K562 (cell line): ENCODE results near the gene ATG10. TPM values are rescaled to one million over a fixed set of nuclear protein-coding genes. Genes with fewer than 3 reads are reported as not detected.

Experiments
- ATAC-seq: fragments of 200-7000 bp; cut with Tn5 transposase; 3 replicates; pipeline ENCODE4 v1.9.1; 2020; ENCODE audit warnings: moderate library complexity
- BruUV-seq: library from RNA; stranded (reverse); fragments of 400-500 nt; replicated peaks from 2 replicates; lab custom pipeline; 2021; lab: Mats Ljungman, UMichigan
- CTCF ChIA-PET: fragments of 300-600 bp; formaldehyde crosslinking; extraction: SDS; loops from one replicate; lab custom pipeline; 2021; ENCODE audit warnings: low intra/inter-chr PET ratio; lab: Yijun Ruan, JAX
- POLR2A ChIA-PET: fragments of 300-600, 350-650 bp; sonication (Branson Sonifier 250); formaldehyde crosslinking; extraction: SDS; loops from one replicate; lab custom pipeline; 2021; ENCODE audit warnings: antibody characterized with exemption, inconsistent platforms; lab: Yijun Ruan, JAX
- DNase-seq, 4 experiments: peaks; one replicate each; pipeline versions ENCODE4 v3.0.0 to v3.0.0-alpha.2; 2011 to 2018; ENCODE audit warnings: low spot score in 3 of 4, mixed read lengths in 3 of 4; ENCODE audit errors: extremely low read depth in 1 of 4
- FAIRE-seq: peaks from 2 replicates; lab custom pipeline; 2011; peaks lifted over from hg19 to GRCh38; lab: Jason Lieb, UNC
- H2AFZ ChIP-seq: 2 replicates; pipeline ENCODE4 v1.6.0; 2011; ENCODE audit warnings: low read depth, low read length, control low read depth, inconsistent platforms
- H3K27ac ChIP-seq: fragments of 200-600 bp; 3 replicates; pipeline ENCODE4 v1.8.0; 2011; ENCODE audit warnings: low read depth, mild to moderate bottlenecking, control low read depth, inconsistent platforms, low read length, moderate library complexity, mixed read lengths; ENCODE audit errors: extremely low read depth
- H3K27me3 ChIP-seq, 2 experiments: fragments of 300-600 bp in 1 of 2; 2 replicates in 1 of 2; 3 replicates in 1 of 2; pipeline versions ENCODE4 v1.6.0 to v1.8.0; 2011; ENCODE audit warnings: inconsistent platforms in 2 of 2, low read length in 2 of 2, mild to moderate bottlenecking in 1 of 2, mixed read lengths in 1 of 2, moderate library complexity in 1 of 2; ENCODE audit not compliant: control insufficient read depth in 2 of 2, insufficient read depth in 2 of 2
- H3K36me3 ChIP-seq: fragments of 300-600 bp; 3 replicates; pipeline ENCODE4 v1.8.0; 2011; ENCODE audit warnings: mild to moderate bottlenecking, low read length, inconsistent platforms; ENCODE audit not compliant: control insufficient read depth, insufficient read depth
- H3K4me1 ChIP-seq, 2 experiments: fragments of 200-600 bp in 1 of 2; replicated peaks in 1 of 2; 2 replicates in 1 of 2; 3 replicates in 1 of 2; pipeline versions ENCODE4 v1.5.1 to v1.8.0; 2011; ENCODE audit warnings: inconsistent platforms in 2 of 2, low read length in 2 of 2, mild to moderate bottlenecking in 1 of 2, mixed read lengths in 1 of 2, moderate library complexity in 1 of 2; ENCODE audit not compliant: control insufficient read depth in 2 of 2, insufficient read depth in 2 of 2
- H3K4me2 ChIP-seq: 2 replicates; pipeline ENCODE4 v1.6.1; 2011; ENCODE audit warnings: low read length, control low read depth, inconsistent platforms, mixed read lengths; ENCODE audit not compliant: insufficient read depth
- H3K4me3 ChIP-seq: fragments of 200-600 bp; sonication (generic), shearing (Covaris generic); 2 replicates; pipeline ENCODE4 v1.5.1; 2016; ENCODE audit warnings: control low read depth, inconsistent platforms
- H3K79me2 ChIP-seq: fragments of 200-600 bp; 3 replicates; pipeline ENCODE4 v1.8.0; 2011; ENCODE audit warnings: low read length, inconsistent platforms; ENCODE audit not compliant: control insufficient read depth, insufficient read depth
- H3K9ac ChIP-seq, 2 experiments: 2 replicates each; pipeline versions ENCODE4 v1.6.0 to v1.6.1; 2011; ENCODE audit warnings: low read depth in 2 of 2, low read length in 2 of 2, control low read depth in 1 of 2, inconsistent platforms in 1 of 2, mild to moderate bottlenecking in 1 of 2, mixed read lengths in 1 of 2; ENCODE audit not compliant: insufficient read depth in 1 of 2
- H3K9me1 ChIP-seq: one replicate; pipeline ENCODE4 v1.6.0; 2011; ENCODE audit warnings: inconsistent platforms, mild to moderate bottlenecking, low read length, moderate library complexity; ENCODE audit not compliant: control insufficient read depth, insufficient read depth
- H3K9me3 ChIP-seq: replicated peaks from 2 replicates; pipeline ENCODE4 v1.5.1; 2011; ENCODE audit warnings: low read depth, low read length, inconsistent platforms; ENCODE audit not compliant: control insufficient read depth, insufficient read depth
- H4K20me1 ChIP-seq: replicated peaks from 2 replicates; pipeline ENCODE4 v1.6.1; 2011; ENCODE audit warnings: low read length, inconsistent platforms, mixed read lengths; ENCODE audit not compliant: control insufficient read depth, insufficient read depth
- CBFB ChIP-seq: sonication (generic); formaldehyde crosslinking; IDR thresholded peaks from 2 replicates; pipeline ENCODE4 v1.4.0; 2020; ENCODE audit warnings: mild to moderate bottlenecking, missing genetic modification reagents
- HDGF ChIP-seq: fragments of 450-650 bp; IDR thresholded peaks from 2 replicates; pipeline ENCODE4 v1.6.1; 2016
- MECOM ChIP-seq: fragments of 250-450 bp; sonication (Bioruptor Pico); IDR thresholded peaks from 2 replicates; pipeline ENCODE4 v1.8.0; 2022; ENCODE audit warnings: inconsistent platforms
- SMAD3 ChIP-seq: fragments of 450-650 bp; formaldehyde crosslinking; conservative IDR thresholded peaks from 2 replicates; pipeline ENCODE4 v1.4.0; 2020; ENCODE audit warnings: mild to moderate bottlenecking
- SPI1 ChIP-seq: IDR thresholded peaks from 2 replicates; pipeline ENCODE4 v1.6.1; 2011; ENCODE audit warnings: low read depth, low read length, control low read depth, borderline replicate concordance
- SREBF1 ChIP-seq: fragments of 150-350 bp; IDR thresholded peaks from 2 replicates; pipeline ENCODE4 v1.6.1; 2014; ENCODE audit warnings: antibody characterized with exemption, low read depth, low read length, borderline replicate concordance
- TAL1 ChIP-seq: fragments of 450-650 bp; IDR thresholded peaks from 2 replicates; pipeline ENCODE4 v1.6.1; 2016; ENCODE audit warnings: mild to moderate bottlenecking
- THRAP3 ChIP-seq: fragments of 450-650 bp; IDR thresholded peaks from 2 replicates; pipeline ENCODE4 v1.6.1; 2016; ENCODE audit warnings: mild to moderate bottlenecking, inconsistent platforms, borderline replicate concordance
- ZNF224 ChIP-seq: sonication (generic); formaldehyde crosslinking; IDR thresholded peaks from 2 replicates; pipeline ENCODE4 v1.8.0; 2022; ENCODE audit warnings: mild to moderate bottlenecking, missing genetic modification reagents
- ZNF75A ChIP-seq: fragments of 450-650 bp; formaldehyde crosslinking; IDR thresholded peaks from 2 replicates; pipeline ENCODE4 v1.4.0; 2020; ENCODE audit warnings: mild to moderate bottlenecking
- ZNF785 ChIP-seq: fragments of 250-450 bp; sonication (Bioruptor Pico); IDR thresholded peaks from 2 replicates; pipeline ENCODE4 v1.4.0; 2020; ENCODE audit warnings: mild to moderate bottlenecking
- ZZZ3 ChIP-seq: fragments of 450-650 bp; IDR thresholded peaks from 2 replicates; pipeline ENCODE4 v1.6.1; 2016; ENCODE audit warnings: antibody characterized with exemption, mild to moderate bottlenecking, moderate library complexity
- WGBS: fragments of 100-300 bp; shearing (Covaris generic); methylation state at CpG from one replicate; pipeline ENCODE4 v1.1.6; 2016; ENCODE audit warnings: low coverage, mixed read lengths; ENCODE audit not compliant: insufficient coverage; ENCODE audit errors: missing lambda C conversion rate; 5-methylcytosine and 5-hydroxymethylcytosine counted together
- in situ Hi-C: fragments of 300-500 bp; cut with MboI; formaldehyde crosslinking; loops from 4 replicates; pipeline ENCODE4 v1.15.0; 2018; ENCODE audit warnings: inconsistent platforms, mixed read lengths
- intact Hi-C: fragments of 100-400 bp; cut with micrococcal nuclease; formaldehyde crosslinking; loops from 2 replicates; pipeline ENCODE4 v1.14.2; 2022
- polyA plus RNA-seq, 8 experiments: library from polyadenylated mRNA; depleted of rRNA in 4 of 8; stranded (reverse) in 5 of 8; unstranded in 3 of 8; fragments of >200 nt; fragmentation: Nextera tagmentation in 2 of 8; fragmentation: Illumina TruSeq in 1 of 8; extraction: Ambion mirVana in 2 of 8; extraction: Trizol in 1 of 8; gene quantifications; 2 replicates each; pipeline versions ENCODE4 v1.2.1 to v1.2.3, GENCODE V29; 2011 to 2014; ENCODE audit warnings: inconsistent platforms in 1 of 8, missing spikeins in 1 of 8
- total RNA-seq, 7 experiments: library from RNA; depleted of rRNA in 6 of 7; stranded (reverse); fragments of >200 nt in 6 of 7; fragmentation: Illumina TruSeq in 2 of 7; extraction: Trizol in 2 of 7; gene quantifications; 2 replicates each; pipeline versions ENCODE4 v1.2.1 to v1.2.3, GENCODE V29; 2011 to 2021; ENCODE audit warnings: low replicate concordance in 1 of 7
- TF ChIP-seq, protein P1 (sequence below): sonication (generic); formaldehyde crosslinking; IDR thresholded peaks from 2 replicates; pipeline ENCODE4 v1.8.0; 2022; ENCODE audit warnings: mild to moderate bottlenecking, missing genetic modification reagents, borderline replicate concordance
- TF ChIP-seq, protein P2 (sequence below): sonication (generic); formaldehyde crosslinking; IDR thresholded peaks from 2 replicates; pipeline ENCODE4 v1.8.0; 2022; ENCODE audit warnings: mild to moderate bottlenecking, missing genetic modification reagents
- TF ChIP-seq, protein P3 (sequence below), 2 experiments: fragments of 200-800 bp in 1 of 2; sonication (Bioruptor generic) in 1 of 2; sonication (generic) in 1 of 2; formaldehyde crosslinking in 1 of 2; IDR thresholded peaks in 1 of 2; conservative IDR thresholded peaks in 1 of 2; 2 replicates each; pipeline versions ENCODE4 v1.5.0 to v1.6.1; 2016 to 2020; ENCODE audit warnings: missing compliant biosample characterization in 1 of 2, missing genetic modification characterization in 1 of 2, missing genetic modification reagents in 1 of 2

ATG10 gene
- total and polyA plus RNA-seq, 9 of the 15 experiments (the other 6 are each of a cell fraction or from before 2014, with no cell fraction given), result 7.0 to 18.8 (median 14.6) TPM

DNA sequence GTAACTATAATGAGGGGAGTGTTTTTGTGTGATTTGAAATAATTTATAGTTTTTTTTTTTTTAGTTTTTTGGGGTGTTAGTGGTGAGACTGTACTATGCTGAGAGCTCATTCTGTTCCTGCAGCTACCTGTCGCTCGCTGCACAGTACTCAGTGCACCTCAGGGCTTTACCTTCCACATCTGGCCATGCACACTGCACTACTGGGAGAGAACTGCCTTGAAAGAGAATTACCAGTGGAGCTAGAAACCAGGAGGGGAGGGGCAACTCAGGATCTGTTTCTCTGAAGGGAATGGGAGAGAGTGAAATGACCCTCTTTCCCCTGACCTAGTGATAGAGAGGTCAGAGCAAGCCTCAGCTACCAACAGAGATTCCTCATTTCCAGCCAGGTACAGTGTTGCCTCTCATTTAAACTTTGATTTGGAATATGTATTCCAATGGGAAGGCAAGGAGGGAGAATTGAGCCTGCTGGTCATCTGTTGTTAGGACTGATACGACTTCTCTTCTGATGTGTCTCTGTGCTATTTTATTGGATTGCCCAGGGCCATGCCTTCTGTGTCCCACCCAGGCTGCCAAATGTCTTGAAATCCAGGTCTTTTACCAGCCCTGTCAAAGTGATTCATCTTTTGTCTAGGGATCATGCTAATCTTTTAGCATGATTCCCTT lies 8.9 kb downstream of the ATG10 start:
- POLR2A ChIA-PET, result interaction anchor here (0.6 to 1.5 kb wide), 2 partner anchors 8 to 178 kb away, joined by 4 to 5 read pairs; no protein-coding TSS in a partner anchor
- FAIRE-seq, result no peak

More for the DNA sequence above, 8.9 kb downstream of the ATG10 start:
- no peaks in the 10 kb centered on the region for H3K27me3 ChIP-seq
- no TSS peak for BruUV-seq
- H3K9me3 ChIP-seq, result no peaks in the 10 kb centered on the region
- no peaks in the 10 kb centered on the region for H3K9me1 ChIP-seq
- DNase-seq (no peak), ATAC-seq (no peak)
- CTCF ChIA-PET, result no interaction called here
- H3K4me3 ChIP-seq, result no peak overlapping the region
- no peak overlapping the region for H3K4me2 ChIP-seq
- no peak overlapping the region for H2AFZ ChIP-seq
- no peaks in the 10 kb centered on the region for H4K20me1 ChIP-seq
- in situ Hi-C loops, result no loop called here
- no peak overlapping the region for H3K9ac ChIP-seq
- WGBS, result 94% methylated on average over 3 of the region's 3 CpGs
- no peak for TF ChIP-seq CBFB
- TF ChIP-seq, protein P1, sequence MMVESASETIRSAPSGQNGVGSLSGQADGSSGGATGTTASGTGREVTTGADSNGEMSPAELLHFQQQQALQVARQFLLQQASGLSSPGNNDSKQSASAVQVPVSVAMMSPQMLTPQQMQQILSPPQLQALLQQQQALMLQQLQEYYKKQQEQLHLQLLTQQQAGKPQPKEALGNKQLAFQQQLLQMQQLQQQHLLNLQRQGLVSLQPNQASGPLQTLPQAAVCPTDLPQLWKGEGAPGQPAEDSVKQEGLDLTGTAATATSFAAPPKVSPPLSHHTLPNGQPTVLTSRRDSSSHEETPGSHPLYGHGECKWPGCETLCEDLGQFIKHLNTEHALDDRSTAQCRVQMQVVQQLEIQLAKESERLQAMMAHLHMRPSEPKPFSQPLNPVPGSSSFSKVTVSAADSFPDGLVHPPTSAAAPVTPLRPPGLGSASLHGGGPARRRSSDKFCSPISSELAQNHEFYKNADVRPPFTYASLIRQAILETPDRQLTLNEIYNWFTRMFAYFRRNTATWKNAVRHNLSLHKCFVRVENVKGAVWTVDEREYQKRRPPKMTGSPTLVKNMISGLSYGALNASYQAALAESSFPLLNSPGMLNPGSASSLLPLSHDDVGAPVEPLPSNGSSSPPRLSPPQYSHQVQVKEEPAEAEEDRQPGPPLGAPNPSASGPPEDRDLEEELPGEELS (CRISPR knock-in tag), result no peak
- no peak for TF ChIP-seq ZZZ3
- no peak for TF ChIP-seq TAL1
- TF ChIP-seq ZNF785 (CRISPR knock-in tag), result no peak
- TF ChIP-seq ZNF75A (CRISPR knock-in tag), result no peak
- TF ChIP-seq SPI1, result no peak
- no peak for TF ChIP-seq THRAP3
- TF ChIP-seq, protein P2, sequence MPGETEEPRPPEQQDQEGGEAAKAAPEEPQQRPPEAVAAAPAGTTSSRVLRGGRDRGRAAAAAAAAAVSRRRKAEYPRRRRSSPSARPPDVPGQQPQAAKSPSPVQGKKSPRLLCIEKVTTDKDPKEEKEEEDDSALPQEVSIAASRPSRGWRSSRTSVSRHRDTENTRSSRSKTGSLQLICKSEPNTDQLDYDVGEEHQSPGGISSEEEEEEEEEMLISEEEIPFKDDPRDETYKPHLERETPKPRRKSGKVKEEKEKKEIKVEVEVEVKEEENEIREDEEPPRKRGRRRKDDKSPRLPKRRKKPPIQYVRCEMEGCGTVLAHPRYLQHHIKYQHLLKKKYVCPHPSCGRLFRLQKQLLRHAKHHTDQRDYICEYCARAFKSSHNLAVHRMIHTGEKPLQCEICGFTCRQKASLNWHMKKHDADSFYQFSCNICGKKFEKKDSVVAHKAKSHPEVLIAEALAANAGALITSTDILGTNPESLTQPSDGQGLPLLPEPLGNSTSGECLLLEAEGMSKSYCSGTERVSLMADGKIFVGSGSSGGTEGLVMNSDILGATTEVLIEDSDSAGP (CRISPR knock-in tag), result no peak
- no peak for TF ChIP-seq MECOM (CRISPR knock-in tag)
- no peak for TF ChIP-seq ZNF224 (CRISPR knock-in tag)
- TF ChIP-seq HDGF, result no peak
- TF ChIP-seq, protein P3, sequence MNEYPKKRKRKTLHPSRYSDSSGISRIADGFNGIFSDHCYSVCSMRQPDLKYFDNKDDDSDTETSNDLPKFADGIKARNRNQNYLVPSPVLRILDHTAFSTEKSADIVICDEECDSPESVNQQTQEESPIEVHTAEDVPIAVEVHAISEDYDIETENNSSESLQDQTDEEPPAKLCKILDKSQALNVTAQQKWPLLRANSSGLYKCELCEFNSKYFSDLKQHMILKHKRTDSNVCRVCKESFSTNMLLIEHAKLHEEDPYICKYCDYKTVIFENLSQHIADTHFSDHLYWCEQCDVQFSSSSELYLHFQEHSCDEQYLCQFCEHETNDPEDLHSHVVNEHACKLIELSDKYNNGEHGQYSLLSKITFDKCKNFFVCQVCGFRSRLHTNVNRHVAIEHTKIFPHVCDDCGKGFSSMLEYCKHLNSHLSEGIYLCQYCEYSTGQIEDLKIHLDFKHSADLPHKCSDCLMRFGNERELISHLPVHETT (CRISPR knock-in tag; conservative IDR thresholded peaks at IDR 0.05 in 1 of 2, IDR thresholded peaks at IDR 0.05 in 1 of 2), result no peak
- no peak for TF ChIP-seq SMAD3 (CRISPR knock-in tag)
- no peak for TF ChIP-seq SREBF1
- no peaks in the 10 kb centered on the region for H3K79me2 ChIP-seq
- H3K4me1 ChIP-seq, result no peaks in the 10 kb centered on the region
- intact Hi-C loops, result no loop called here
- H3K36me3 ChIP-seq, result peaks cover 40% of the 10 kb centered on the region; the same call in 2 of the 3 replicates
- H3K27ac ChIP-seq, result no peak overlapping the region
